Thymus (tissue), 11 donors: ENCODE results near the gene DPF3. TPM values are rescaled to one million over a fixed set of nuclear protein-coding genes. Genes with fewer than 3 reads are reported as not detected.
A peak's percentile ranks its signal among the peaks of the same experiment; 100 is the strongest.

Source experiments
- DNase-seq, 9 donors: peaks; one replicate each; pipeline ENCODE4 v3.0.0-alpha.2; 2013; ENCODE audit warnings: low spot score in 9 of 9, low read depth in 6 of 9, missing footprints in 1 of 9
- H3K27ac ChIP-seq, 2 donors: one replicate each; pipeline ENCODE4 v1.5.1; 2013; ENCODE audit warnings: control low read depth in 1 of 2, low read depth in 1 of 2, low read length in 1 of 2, mild to moderate bottlenecking in 1 of 2, moderate library complexity in 1 of 2
- H3K27me3 ChIP-seq, 2 donors: one replicate each; pipeline ENCODE4 v1.5.1; 2013; ENCODE audit warnings: low read length in 1 of 2; ENCODE audit not compliant: control insufficient read depth in 2 of 2, insufficient read depth in 1 of 2
- H3K36me3 ChIP-seq, 2 donors: one replicate each; pipeline ENCODE4 v1.5.1; 2013; ENCODE audit warnings: low read length in 1 of 2, mild to moderate bottlenecking in 1 of 2, moderate library complexity in 1 of 2; ENCODE audit not compliant: control insufficient read depth in 2 of 2, insufficient read depth in 2 of 2
- H3K4me1 ChIP-seq, 2 donors: one replicate each; pipeline ENCODE4 v1.5.1; 2013; ENCODE audit warnings: low read length in 2 of 2; ENCODE audit not compliant: control insufficient read depth in 2 of 2, insufficient read depth in 2 of 2
- H3K4me3 ChIP-seq, 2 donors: one replicate each; pipeline ENCODE4 v1.5.1; 2013; ENCODE audit warnings: low read length in 2 of 2, control low read depth in 1 of 2, mild to moderate bottlenecking in 1 of 2
- H3K9me3 ChIP-seq, 2 donors: one replicate each; pipeline ENCODE4 v1.5.1; 2013; ENCODE audit warnings: low read length in 1 of 2, mild to moderate bottlenecking in 1 of 2; ENCODE audit not compliant: control insufficient read depth in 2 of 2, insufficient read depth in 1 of 2
- WGBS: extraction: QIAGEN DNeasy Blood & Tissue Kit; methylation state at CpG from one replicate; pipeline ENCODE4 v1.1.7; 2013; 5-methylcytosine and 5-hydroxymethylcytosine counted together
- polyA plus RNA-seq: library from polyadenylated mRNA; stranded (reverse); fragments of 200-250 nt; gene quantifications from one replicate; pipeline ENCODE4 v1.2.3, GENCODE V29; 2013
- total RNA-seq: library from RNA; stranded (reverse); fragments of 120-200 nt; gene quantifications from one replicate; pipeline ENCODE4 v1.2.4, GENCODE V29; 2013
- donor health status: healthy.

Gene DPF3
- total and polyA plus RNA-seq, 2 donors, result 0.46 to 1.6 TPM

DNA sequence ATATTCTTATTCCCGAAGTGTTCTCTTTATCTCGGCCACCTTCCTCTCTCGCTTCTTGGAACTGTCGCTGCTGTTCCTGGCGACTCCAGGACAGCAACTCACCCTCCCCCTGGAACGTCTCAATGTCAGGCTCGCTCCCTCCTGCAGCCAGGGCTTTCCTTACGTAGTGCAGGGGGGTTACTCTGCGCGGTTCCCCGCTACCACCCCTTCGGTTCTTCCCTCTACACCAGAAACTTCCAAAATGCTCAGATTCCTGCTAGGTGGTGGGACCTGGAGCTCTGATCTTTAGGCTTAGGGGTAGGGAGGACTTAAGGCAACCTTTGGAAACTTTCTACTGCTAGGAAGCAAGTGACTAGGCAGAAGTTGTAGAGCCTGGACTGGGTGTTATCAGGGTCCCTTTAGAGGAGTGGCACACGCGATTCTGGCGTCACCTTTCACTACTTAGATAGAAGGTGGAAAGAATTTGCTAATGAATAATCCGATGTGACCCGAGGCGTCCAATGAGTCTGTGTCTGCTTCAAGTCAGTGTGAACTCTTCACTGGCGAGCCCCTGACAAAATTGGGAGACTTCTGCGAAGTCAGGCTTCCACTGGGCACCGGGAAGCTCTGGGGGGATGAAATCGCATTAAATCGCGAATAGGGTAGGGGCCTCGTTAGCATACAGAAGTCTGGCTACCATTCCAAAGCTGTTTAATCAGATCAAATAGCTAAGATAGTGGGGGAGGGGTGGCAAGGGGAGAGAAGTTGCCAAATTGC, 900 bp upstream of the DPF3 start:
- H3K27ac ChIP-seq, result no peak overlapping the region
- 3% methylated on average over 25 of the region's 25 CpGs for WGBS
- H3K4me1 ChIP-seq, result peaks cover 16 to 37% of the 10 kb centered on the region in 2 donors
- peak overlapping the region; percentile 74 to 78 for H3K4me3 ChIP-seq
- H3K9me3 ChIP-seq, result no peaks in the 10 kb centered on the region
- H3K36me3 ChIP-seq, result no peaks in the 10 kb centered on the region
- DNase-seq, result peak in 4 of 9 donors; percentile 6 to 45 (median 21)
- H3K27me3 ChIP-seq, result peaks cover 45 to 50% of the 10 kb centered on the region in 2 donors

DNA sequence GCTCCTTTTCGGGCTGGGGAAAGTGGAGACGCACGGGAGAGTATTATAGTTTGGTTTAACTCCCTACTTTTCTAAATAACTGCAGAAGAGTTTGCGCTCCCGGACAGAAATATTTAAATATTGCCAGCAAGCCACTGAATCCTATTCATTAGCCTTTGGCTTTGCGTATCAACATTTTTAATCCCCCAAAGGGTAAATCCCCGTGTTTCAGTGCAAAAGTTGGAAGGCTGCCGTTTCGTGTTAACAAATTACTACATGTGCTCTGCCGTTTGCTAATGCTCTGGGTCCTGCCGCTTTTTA, 372 bp upstream of the DPF3 start:
- Histone ChIP-seq H3K27me3 (peaks cover 45 to 50% of the 10 kb centered on the region in 2 donors), H3K4me1 (peaks cover 16 to 34% of the 10 kb centered on the region in 2 donors), H3K27ac (no peak overlapping the region), H3K9me3 (no peaks in the 10 kb centered on the region), H3K4me3 (peak overlapping the region; percentile 74 to 78), H3K36me3 (no peaks in the 10 kb centered on the region)
- WGBS, result 2% methylated on average over 11 of the region's 11 CpGs
- no peak for DNase-seq

DNA sequence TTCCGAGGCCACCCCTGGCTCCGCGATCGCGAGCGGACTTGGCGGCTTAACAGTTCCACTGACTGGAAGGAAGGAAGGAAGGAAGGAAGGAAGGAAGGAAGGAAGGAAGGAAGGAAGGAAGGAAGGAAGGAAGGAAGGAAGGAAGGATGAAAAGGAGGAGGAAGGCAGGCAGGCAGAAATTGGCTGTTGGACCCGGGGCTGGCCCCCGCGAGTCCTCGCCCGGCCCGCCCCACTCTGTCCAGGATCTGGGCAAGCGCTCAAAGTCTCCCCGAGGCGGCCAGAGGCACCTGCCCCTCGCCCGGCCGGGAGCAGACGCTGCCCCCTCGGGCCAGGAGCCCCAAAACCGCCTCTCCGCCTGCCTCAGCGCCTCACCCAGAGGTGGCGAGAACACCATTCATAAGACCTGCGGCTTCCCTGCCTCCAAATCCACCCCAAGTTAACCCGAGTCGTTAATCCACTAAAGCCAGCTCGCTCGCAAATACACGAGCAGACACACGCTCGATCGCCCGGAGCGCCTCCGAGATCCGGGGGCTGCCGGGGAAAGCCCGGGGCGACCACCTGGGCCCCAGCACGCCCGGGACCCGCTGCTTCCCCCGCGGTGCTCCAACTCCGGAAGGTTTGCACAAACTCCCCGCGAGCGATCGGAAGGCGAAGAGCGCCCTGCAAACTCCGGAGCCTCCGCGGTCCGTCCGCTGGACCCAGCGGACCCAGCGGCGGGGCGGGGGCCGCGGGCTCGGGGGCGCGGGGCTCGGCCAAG, 844 bp downstream of the DPF3 start:
- Histone ChIP-seq H3K27me3 (peaks cover 45 to 52% of the 10 kb centered on the region in 2 donors), H3K4me1 (peaks cover 16 to 31% of the 10 kb centered on the region in 2 donors), H3K4me3 (peak overlapping the region; percentile 74 to 78), H3K9me3 (no peaks in the 10 kb centered on the region), H3K27ac (no peak overlapping the region), H3K36me3 (no peaks in the 10 kb centered on the region)
- peak in 5 of 9 donors; percentile 10 to 61 (median 42) for DNase-seq
- under 1% methylated on average over 68 of the region's 68 CpGs for WGBS

DNA sequence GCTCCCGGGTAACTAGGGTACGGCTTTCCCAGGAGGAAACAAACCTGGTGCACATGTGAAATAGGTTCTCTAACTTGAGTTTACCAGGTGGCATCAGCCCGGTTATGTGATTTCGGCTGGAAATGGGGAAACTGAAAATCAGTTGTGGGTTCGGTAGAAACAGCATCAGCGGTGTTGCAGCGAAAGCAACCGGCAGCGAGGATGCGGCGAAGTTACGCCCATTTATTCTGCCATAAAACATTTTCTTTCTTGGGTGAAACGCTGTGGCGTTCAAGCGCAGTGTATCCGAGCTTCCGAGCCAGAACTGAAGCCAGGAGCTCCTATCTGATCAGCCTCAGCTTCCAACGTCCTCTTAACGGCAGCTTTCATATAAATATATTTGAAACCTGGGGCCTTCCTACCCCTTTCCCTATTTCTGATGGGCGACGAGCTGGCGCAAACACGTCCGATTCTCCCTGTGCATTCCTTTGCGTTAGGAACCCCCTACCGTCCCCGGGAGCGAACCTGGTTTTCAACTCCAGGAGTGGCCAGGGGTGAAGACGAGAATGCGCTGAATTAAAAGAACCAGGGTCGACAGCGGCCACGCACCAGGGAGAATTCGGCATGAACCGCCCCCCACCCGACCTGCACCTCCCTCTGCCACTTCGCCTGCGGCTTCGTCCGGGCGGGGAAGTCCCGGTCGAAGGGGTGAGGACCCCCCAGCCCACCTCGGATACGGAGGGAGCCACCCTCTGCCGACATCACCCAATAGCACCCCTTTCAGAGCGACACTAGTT, 1.6 kb downstream of the DPF3 start:
- peak in 4 of 9 donors; percentile 13 to 60 (median 36) for DNase-seq
- H3K27me3 ChIP-seq, result peaks cover 45 to 53% of the 10 kb centered on the region in 2 donors
- no peaks in the 10 kb centered on the region for H3K9me3 ChIP-seq
- no peaks in the 10 kb centered on the region for H3K36me3 ChIP-seq
- H3K4me3 ChIP-seq, result peak overlapping the region; percentile 74 to 78
- no peak overlapping the region for H3K27ac ChIP-seq
- 2% methylated on average over 47 of the region's 47 CpGs for WGBS
- H3K4me1 ChIP-seq, result peaks cover 16 to 31% of the 10 kb centered on the region in 2 donors

DNA sequence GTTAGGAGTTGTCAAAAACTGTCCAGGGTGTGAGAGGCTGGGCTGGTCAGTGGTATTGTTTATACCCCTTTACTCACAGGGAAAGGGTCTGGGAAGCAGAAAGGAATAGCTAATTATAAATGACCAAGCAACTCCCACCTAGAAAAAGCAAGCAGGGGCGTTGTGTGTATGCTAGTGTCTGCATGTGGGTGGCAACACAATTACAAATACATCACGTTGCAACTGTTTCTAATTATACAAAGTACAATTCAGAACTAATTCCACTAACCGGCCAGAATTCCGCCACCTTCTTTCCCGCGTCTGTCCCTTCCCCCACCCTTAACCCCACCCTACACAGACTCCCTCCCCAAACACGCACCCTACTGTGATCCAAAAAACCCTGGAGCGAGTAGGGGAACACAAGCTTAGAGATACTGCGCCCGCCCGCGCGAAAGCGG, 2.2 kb downstream of the DPF3 start:
- DNase-seq, result no peak
- Histone ChIP-seq H3K27ac (no peak overlapping the region), H3K4me1 (peaks cover 16 to 31% of the 10 kb centered on the region in 2 donors), H3K36me3 (no peaks in the 10 kb centered on the region), H3K9me3 (no peaks in the 10 kb centered on the region), H3K4me3 (peak overlapping the region; percentile 74 to 78), H3K27me3 (peaks cover 45 to 49% of the 10 kb centered on the region in 2 donors)
- 8% methylated on average over 14 of the region's 14 CpGs for WGBS

DNA sequence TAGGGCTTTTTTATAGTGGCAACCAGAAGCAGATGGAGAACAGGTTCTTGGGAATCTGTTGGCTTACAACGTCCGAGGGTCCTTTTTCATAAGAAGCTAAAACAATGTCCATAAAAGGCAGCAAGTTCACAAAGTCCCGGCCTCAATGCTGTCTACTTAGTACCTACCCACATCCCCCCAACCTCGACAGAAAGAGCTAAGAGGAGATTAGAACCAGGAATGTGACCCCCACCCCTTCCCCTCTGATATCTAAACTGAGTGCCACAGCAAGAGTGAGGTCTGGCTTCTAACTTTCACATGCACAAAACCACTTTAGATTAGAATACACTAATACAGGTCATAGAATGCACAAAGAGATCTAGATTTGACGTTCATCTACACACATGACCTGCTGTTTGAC, 4.5 kb downstream of the DPF3 start:
- Histone ChIP-seq H3K9me3 (no peaks in the 10 kb centered on the region), H3K4me1 (peaks cover 10 to 23% of the 10 kb centered on the region in 2 donors), H3K36me3 (no peaks in the 10 kb centered on the region), H3K27me3 (peaks cover 32% of the 10 kb centered on the region in 2 donors), H3K4me3 (no peak overlapping the region), H3K27ac (no peak overlapping the region)
- DNase-seq, result no peak
- 85% methylated on average over 5 of the region's 5 CpGs for WGBS

DNA sequence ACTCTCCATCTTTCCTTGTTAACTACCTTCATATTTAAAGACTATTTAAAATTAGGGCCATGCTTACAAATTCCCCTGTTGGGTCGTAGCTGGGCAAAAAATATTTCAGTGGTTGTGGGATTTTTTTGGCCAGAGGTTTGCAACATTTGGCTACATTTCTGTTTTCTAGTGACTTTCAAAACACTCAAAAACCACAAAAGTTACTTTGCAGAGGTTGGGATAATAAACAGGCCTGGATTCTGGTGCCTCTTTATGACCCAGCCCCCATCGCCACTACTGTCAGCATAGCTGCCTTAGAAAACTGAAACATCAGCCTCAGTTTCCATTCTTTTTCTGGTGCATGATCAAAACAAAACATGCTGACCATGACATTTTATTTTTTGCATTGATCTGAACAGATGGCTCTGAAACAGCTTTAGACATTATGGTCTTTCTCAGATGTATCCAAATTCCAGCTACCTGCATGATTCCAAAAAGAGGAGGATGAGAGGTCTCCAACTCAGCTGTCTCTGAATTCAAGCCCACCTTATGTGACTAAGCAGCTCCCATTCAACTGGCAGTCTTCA, 5.2 kb downstream of the DPF3 start:
- 76% methylated on average over 2 of the region's 2 CpGs for WGBS
- H3K27ac ChIP-seq, result no peak overlapping the region
- peaks cover 10 to 20% of the 10 kb centered on the region in 2 donors for H3K4me1 ChIP-seq
- H3K27me3 ChIP-seq, result peaks cover 29 to 30% of the 10 kb centered on the region in 2 donors
- DNase-seq, result no peak
- no peaks in the 10 kb centered on the region for H3K9me3 ChIP-seq
- no peaks in the 10 kb centered on the region for H3K36me3 ChIP-seq
- no peak overlapping the region for H3K4me3 ChIP-seq

DNA sequence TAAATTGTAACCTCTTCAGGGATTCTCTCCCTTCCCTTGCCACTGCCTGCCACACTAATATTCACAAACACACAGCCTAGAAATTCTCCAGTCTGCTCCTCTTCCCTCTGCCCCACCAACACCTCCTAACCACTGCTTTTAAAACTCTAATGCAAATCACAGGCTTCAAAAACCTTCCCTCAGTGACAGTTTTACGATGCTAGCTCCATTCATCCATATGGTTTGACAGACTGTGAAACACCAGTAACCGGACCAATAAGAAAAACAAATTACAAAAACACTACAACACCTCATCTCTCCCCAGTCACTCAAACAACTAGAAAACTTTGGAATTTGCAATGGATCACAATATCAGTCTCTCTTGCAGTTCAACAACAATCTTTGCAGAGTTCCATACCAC, 5.7 kb downstream of the DPF3 start:
- no peak for DNase-seq
- H3K4me3 ChIP-seq, result no peak overlapping the region
- H3K27me3 ChIP-seq, result peaks cover 27 to 30% of the 10 kb centered on the region in 2 donors
- peaks cover 10 to 20% of the 10 kb centered on the region in 2 donors for H3K4me1 ChIP-seq
- H3K9me3 ChIP-seq, result no peaks in the 10 kb centered on the region
- no peaks in the 10 kb centered on the region for H3K36me3 ChIP-seq
- no peak overlapping the region for H3K27ac ChIP-seq
- WGBS, result 89% methylated on average over 2 of the region's 2 CpGs
